GM12878 (cell line): ENCODE data around the gene TNFRSF1B. TPM values are rescaled to one million over a fixed set of nuclear protein-coding genes. Genes with fewer than 3 reads are reported as not detected.

Experiments
- CHD2 ChIP-seq: IDR thresholded peaks from 2 replicates; pipeline ENCODE4 v1.6.1; 2011; ENCODE audit warnings: low read depth, low read length, improper control_type of control experiment, borderline replicate concordance
- CREB1 ChIP-seq: IDR thresholded peaks from 2 replicates; pipeline ENCODE4 v1.6.1; 2012; ENCODE audit warnings: low read depth, mild to moderate bottlenecking, inconsistent platforms
- EED ChIP-seq: sonication (generic); IDR thresholded peaks from 2 replicates; pipeline ENCODE4 v1.6.1; 2016; ENCODE audit warnings: antibody characterized with exemption, low read depth
- FOXM1 ChIP-seq: IDR thresholded peaks from 2 replicates; pipeline ENCODE4 v1.6.1; 2012; ENCODE audit warnings: low read depth, mild to moderate bottlenecking, inconsistent platforms, low read length, moderate library complexity
- PAX5 ChIP-seq: IDR thresholded peaks from 2 replicates; pipeline ENCODE4 v1.6.1; 2011; ENCODE audit warnings: low read depth, low read length, borderline replicate concordance
- RUNX3 ChIP-seq: IDR thresholded peaks from 2 replicates; pipeline ENCODE4 v1.6.1; 2012; ENCODE audit warnings: low read length, inconsistent platforms
- SMARCA5 ChIP-seq: fragments of 450-650 bp; IDR thresholded peaks from 2 replicates; pipeline ENCODE4 v1.6.1; 2017; ENCODE audit warnings: mild to moderate bottlenecking
- polyA plus RNA-seq, 11 experiments: library from polyadenylated mRNA; depleted of rRNA in 4 of 11; unstranded in 6 of 11; stranded (reverse) in 5 of 11; fragments of >200 nt; fragmentation: Nextera tagmentation in 4 of 11; fragmentation: Illumina TruSeq in 1 of 11; extraction: Ambion mirVana in 4 of 11; extraction: Trizol in 1 of 11; gene quantifications; 1 replicate in 1 of 11; 2 replicates in 10 of 11; pipeline versions ENCODE4 v1.2.1 to v1.2.3, GENCODE V29; 2011 to 2016; ENCODE audit warnings: inconsistent platforms in 2 of 11, missing spikeins in 2 of 11, low read depth in 1 of 11
- total RNA-seq, 4 experiments: library from RNA; depleted of rRNA in 3 of 4; stranded (reverse); fragments of >200 nt in 3 of 4; fragmentation: Illumina TruSeq in 1 of 4; extraction: Trizol in 1 of 4; gene quantifications; 2 replicates each; pipeline versions ENCODE4 v1.2.1 to v1.2.3, GENCODE V29; 2013 to 2021
- TF ChIP-seq, protein P1 (sequence below): fragments of 450-650 bp; IDR thresholded peaks from 2 replicates; pipeline ENCODE4 v1.6.1; 2017; ENCODE audit warnings: mild to moderate bottlenecking, moderate library complexity
- TF ChIP-seq, protein P2 (sequence below): fragments of 450-650 bp; IDR thresholded peaks from 2 replicates; pipeline ENCODE4 v1.6.1; 2017; ENCODE audit warnings: mild to moderate bottlenecking, low read depth, inconsistent platforms; ENCODE audit not compliant: poor library complexity, severe bottlenecking
- TF ChIP-seq, protein P3 (sequence below), 3 experiments: IDR thresholded peaks in 2 of 3; conservative IDR thresholded peaks in 1 of 3; 2 replicates each; pipeline ENCODE4 v1.5.1; 2011; ENCODE audit warnings: low read depth in 3 of 3, low read length in 3 of 3, mild to moderate bottlenecking in 3 of 3, control low read depth in 2 of 3, moderate library complexity in 2 of 3, inconsistent platforms in 1 of 3, mixed read lengths in 1 of 3; ENCODE audit not compliant: control insufficient read depth in 2 of 3, insufficient read depth in 1 of 3; ENCODE audit errors: extremely low read depth in 1 of 3

The TNFRSF1B gene
- total and polyA plus RNA-seq, 10 of the 15 experiments (the other 5 are each of a cell fraction or from before 2014, with no cell fraction given): 10.1 to 87.2 (median 37.3) TPM

DNA sequence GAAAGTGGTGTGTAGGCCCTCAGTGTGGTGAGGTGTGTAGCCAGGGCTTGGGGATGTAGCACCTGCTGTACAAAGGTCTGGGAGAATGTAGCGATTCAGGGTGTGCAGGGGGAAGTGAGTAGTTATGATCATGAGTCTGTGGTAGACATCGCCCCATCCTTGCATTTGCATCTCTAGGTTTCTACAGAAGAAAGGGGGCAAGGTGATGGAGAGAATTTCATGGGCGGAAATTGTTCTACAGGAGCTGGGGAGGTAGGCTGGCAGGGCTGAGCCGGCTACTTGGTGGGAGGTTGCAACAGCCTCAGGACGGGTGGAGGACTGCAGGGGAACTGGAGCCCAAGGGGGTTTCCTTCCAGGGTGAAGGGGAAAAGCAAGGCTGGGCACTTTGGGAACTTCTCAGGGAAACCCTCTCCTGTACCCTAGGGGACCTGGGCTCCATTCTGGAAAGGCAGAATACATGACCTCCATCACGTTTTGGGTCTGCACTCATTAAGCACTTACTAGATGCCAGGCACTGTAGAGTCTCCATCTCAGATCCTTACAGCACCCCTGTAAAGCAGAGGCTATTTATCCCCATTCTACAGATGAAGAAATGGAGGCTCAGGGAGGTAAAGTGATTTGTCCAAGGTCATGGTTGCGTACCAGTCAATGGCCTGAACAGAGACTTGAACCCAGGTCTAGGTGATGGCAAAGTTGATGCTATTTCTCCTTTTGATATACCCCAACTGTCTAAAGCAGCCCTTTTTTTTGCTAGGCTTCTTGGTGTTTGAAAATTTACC lies 14.5 kb upstream of the TNFRSF1B start (continued):
- TF ChIP-seq PAX5: peak; percentile 86
- peak; percentile 86 for TF ChIP-seq RUNX3
- TF ChIP-seq, protein P1, sequence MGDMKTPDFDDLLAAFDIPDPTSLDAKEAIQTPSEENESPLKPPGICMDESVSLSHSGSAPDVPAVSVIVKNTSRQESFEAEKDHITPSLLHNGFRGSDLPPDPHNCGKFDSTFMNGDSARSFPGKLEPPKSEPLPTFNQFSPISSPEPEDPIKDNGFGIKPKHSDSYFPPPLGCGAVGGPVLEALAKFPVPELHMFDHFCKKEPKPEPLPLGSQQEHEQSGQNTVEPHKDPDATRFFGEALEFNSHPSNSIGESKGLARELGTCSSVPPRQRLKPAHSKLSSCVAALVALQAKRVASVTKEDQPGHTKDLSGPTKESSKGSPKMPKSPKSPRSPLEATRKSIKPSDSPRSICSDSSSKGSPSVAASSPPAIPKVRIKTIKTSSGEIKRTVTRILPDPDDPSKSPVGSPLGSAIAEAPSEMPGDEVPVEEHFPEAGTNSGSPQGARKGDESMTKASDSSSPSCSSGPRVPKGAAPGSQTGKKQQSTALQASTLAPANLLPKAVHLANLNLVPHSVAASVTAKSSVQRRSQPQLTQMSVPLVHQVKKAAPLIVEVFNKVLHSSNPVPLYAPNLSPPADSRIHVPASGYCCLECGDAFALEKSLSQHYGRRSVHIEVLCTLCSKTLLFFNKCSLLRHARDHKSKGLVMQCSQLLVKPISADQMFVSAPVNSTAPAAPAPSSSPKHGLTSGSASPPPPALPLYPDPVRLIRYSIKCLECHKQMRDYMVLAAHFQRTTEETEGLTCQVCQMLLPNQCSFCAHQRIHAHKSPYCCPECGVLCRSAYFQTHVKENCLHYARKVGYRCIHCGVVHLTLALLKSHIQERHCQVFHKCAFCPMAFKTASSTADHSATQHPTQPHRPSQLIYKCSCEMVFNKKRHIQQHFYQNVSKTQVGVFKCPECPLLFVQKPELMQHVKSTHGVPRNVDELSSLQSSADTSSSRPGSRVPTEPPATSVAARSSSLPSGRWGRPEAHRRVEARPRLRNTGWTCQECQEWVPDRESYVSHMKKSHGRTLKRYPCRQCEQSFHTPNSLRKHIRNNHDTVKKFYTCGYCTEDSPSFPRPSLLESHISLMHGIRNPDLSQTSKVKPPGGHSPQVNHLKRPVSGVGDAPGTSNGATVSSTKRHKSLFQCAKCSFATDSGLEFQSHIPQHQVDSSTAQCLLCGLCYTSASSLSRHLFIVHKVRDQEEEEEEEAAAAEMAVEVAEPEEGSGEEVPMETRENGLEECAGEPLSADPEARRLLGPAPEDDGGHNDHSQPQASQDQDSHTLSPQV: no peak
- TF ChIP-seq SMARCA5: peak; percentile 73; the same call in 1 of the 2 replicates
- TF ChIP-seq CREB1: no peak; the same call in 1 of the 2 replicates
- TF ChIP-seq CHD2: peak; percentile 69; the same call in 1 of the 2 replicates
- TF ChIP-seq, protein P2, sequence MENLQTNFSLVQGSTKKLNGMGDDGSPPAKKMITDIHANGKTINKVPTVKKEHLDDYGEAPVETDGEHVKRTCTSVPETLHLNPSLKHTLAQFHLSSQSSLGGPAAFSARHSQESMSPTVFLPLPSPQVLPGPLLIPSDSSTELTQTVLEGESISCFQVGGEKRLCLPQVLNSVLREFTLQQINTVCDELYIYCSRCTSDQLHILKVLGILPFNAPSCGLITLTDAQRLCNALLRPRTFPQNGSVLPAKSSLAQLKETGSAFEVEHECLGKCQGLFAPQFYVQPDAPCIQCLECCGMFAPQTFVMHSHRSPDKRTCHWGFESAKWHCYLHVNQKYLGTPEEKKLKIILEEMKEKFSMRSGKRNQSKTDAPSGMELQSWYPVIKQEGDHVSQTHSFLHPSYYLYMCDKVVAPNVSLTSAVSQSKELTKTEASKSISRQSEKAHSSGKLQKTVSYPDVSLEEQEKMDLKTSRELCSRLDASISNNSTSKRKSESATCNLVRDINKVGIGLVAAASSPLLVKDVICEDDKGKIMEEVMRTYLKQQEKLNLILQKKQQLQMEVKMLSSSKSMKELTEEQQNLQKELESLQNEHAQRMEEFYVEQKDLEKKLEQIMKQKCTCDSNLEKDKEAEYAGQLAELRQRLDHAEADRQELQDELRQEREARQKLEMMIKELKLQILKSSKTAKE: peak; percentile 83
- no peak for TF ChIP-seq FOXM1
- TF ChIP-seq, protein P3, sequence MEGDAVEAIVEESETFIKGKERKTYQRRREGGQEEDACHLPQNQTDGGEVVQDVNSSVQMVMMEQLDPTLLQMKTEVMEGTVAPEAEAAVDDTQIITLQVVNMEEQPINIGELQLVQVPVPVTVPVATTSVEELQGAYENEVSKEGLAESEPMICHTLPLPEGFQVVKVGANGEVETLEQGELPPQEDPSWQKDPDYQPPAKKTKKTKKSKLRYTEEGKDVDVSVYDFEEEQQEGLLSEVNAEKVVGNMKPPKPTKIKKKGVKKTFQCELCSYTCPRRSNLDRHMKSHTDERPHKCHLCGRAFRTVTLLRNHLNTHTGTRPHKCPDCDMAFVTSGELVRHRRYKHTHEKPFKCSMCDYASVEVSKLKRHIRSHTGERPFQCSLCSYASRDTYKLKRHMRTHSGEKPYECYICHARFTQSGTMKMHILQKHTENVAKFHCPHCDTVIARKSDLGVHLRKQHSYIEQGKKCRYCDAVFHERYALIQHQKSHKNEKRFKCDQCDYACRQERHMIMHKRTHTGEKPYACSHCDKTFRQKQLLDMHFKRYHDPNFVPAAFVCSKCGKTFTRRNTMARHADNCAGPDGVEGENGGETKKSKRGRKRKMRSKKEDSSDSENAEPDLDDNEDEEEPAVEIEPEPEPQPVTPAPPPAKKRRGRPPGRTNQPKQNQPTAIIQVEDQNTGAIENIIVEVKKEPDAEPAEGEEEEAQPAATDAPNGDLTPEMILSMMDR (IDR thresholded peaks at IDR 0.05 in 2 of 3, conservative IDR thresholded peaks at IDR 0.05 in 1 of 3; ENCODE audit: control insufficient read depth in 2 of 3, extremely low read depth in 1 of 3, insufficient read depth in 1 of 3, low read depth in 3 of 3, low read length in 3 of 3): no peak
- TF ChIP-seq EED: peak; percentile 68
- TF ChIP-seq, all 136 proteins: peak for 48
